ENCODE results near the gene GPX3.

The GPX3 gene

DNA sequence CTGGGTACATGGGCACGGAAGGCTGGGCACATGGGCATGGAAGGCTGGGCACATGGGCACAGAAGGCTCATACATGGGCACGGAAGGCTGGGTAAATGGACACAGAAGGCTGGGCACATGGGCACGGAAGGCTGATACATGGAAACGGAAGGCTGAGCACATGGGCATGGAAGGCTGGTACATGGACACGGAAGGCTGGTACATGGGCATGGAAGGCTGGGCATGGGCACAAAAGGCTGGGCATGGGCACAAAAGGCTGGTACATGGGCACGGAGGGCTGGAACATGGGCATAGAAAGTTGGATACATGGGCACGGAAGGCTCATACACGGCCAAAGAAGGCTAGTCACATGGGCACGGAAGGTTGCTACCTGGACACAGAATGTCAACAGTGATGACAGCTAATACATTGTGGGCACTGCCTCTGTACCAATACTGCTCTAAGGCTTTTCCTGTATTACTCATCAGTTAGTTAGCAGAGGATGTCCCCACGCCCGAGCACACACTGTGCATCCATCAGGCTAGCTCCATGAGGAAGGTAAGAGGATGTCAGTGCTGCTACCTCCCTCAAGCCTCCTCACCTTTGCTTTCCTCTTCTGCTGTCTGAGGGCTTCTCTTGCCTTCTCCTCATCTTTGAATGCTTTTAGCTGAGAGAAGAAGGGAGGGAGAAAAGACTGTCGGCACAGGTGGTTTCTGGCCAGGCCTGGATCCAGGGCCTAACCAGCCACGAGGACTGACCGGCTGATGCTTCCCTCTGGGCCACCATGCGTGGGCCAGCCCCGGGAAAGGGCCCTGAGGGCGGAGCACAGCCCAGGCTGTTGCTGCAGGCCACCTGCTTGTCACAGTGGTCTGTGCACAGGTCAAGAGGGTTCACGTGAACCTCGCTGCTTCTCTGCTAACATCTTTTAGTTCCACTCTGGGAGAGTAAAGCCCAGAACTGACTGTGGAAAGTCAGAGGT is 14.3 kb downstream of the GPX3 start:
- DNase-seq, result no peak

DNA sequence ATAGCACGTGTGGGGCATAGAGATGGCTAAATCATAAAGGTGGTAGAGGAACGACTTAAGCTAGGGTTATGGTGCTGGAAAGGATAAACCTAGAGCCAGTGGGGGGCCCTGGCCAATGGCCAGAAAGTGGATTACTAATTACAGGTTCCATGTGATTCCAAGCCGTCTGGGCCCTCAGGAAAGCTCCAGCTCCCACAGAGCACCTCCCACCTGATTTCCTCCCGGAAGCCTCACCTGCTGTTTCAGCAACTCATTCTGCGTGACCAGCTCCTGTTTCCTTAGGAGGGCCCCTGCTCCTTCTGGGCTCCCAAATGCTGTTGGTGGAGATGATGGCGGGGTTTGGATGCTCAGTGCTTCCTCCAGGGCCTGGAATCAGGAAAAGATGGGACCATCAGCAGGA is 16.2 kb downstream of the GPX3 start:
- DNase-seq, result no peak

DNA sequence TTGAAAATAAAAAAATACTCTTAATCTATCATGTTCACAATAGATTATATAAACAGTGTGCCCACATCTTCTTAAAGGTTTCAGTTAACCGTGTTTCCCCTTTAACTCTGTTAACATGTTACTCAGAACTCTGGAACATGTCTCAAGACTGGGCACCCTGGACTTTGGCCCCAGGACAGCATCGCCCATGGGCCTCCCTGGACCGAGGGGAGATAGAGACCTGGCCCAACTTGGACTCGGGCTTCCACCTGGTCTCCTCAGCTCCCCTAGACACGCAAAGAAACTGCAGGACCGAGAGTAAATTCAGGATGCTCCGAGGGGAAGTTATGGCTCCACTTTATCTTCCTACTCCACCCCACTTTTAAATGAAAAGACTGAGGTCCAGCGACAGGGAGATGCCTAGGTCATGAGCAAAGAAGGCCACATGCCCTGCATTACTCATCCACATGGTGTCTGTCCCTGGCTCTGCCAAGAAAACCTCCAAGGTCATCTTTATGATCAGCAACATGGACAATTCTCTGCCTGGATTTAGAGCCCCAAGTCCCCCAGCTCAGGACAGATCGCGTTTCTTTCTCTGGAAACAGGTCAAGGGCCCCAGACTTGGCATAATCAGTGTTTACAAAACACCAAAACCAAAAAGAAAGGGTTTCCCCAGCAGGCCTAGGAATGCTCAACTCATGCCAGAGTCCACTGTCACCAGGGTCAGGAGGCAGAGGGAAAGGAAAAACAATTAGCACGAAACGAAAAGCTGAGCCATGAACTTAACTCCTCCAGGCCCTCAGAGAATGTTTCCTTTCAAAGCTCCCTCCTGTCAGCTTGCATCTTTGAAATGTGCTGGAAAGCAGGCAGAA is 17.4 kb downstream of the GPX3 start:
- DNase-seq, result no peak

DNA sequence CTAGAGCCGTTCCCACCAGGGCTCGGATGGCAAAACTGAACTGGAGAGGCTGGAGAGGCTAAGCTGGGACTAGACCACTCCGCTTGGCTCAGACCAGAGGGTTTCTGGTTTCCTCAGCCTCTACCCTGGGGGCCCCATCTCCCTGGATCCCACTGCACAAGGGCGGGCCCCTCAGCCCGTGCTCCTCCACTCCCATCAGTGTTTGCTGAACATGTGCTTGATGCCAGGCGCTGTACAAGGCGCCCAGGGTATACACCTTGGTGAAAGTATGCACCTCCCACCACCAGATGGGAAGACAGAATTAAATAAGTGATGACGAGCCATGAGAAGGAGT is 18.0 kb downstream of the GPX3 start:
- no peak for DNase-seq

DNA sequence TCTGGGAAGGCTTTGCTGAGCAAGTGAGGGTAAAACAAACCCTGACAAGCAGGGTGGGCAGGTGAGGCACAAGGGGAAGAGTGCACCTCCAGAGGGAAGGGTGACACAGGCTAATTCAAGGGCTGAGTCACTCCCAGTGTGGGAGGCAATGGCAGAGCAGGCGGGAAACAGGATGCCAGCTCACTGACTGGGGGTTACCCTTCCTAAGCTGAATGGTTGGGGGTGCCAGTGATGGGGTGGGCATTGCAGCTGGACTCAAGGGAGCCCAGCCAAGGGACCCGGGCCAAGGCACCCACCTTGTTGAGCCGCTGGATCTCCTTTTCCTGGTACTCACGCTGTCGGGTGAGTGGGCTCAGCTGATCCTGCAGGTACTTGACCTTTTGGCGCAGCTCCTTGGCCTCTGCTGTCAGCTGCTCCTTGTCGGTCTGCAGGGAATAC is 18.4 kb downstream of the GPX3 start:
- no peak for DNase-seq

DNA sequence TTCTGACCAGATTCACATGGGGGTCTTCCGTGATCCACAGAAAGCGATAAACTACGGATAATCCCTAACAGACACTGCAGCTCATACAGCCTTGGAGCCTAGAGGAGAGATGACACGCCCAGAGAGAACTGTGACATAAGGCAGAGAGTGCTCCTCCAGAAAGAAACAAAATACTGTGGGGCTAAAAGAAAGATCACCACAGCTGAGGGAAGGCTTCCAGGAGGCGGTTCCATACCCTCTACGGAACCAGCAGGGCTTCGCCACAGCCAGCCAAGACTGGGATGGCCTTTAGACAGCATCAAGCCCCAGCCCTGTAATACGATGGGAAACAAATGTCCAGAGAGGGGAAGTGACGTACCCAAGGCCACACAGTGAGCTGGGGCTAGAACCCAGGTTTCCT is 19.3 kb downstream of the GPX3 start:
- no peak for DNase-seq

DNA sequence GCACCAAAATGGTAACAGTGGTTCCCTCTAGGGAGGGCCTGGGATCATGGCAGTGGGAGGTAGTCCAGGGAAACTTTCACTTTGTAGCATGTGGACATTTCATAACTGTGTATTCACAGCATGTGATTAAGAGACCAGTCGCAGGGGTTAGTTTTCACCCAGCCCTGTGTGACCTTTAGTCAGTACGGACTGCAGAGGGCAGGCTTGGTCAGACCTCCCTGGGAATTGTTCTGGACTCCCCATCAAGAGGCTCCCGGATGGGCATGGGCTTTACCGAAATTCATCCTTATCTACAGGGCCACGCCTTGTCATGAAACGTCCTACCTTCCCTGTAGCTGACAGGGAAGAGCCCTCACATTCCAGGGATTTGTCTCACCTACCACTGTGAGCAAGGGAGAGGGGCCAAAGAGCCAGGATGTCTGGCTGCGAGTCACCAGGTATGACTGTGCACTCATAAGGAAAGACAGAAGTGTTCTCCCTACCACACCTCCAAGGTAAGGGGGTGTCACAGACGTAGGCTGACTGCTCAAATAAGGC is 19.9 kb downstream of the GPX3 start:
- DNase-seq, result no peak

DNA sequence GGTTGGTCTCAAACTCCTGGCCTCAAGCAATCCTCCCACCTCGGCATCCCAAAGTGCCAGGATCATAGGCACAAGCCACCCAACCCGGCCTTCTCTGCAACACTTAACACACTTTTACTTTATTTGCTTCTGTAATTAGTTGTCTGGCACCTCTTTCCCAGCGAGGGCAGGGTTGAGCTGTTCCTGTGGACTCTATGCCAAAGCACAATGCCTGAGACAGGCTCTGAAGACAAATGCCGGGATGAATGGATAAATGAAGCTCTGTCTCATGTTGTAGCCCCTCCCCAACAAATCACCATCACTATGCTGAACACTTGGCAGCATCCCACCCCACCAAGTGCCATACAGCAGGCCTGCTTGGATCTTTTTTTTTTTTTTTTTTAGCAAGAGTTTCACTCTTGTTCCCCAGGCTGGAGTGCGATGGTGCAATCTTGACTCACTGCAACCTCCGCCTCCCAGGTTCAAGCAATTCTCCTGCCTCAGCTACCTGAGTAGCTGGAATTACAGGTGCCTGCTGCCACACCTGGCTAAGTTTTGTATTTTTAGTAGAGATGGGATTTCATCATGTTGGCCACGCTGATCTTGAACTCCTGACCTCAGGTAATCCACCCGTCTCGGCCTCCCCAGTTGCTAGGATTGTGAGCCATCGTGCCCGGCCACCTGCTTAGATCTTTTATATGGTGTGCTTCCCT is 21.3 kb downstream of the GPX3 start:
- DNase-seq, result no peak

DNA sequence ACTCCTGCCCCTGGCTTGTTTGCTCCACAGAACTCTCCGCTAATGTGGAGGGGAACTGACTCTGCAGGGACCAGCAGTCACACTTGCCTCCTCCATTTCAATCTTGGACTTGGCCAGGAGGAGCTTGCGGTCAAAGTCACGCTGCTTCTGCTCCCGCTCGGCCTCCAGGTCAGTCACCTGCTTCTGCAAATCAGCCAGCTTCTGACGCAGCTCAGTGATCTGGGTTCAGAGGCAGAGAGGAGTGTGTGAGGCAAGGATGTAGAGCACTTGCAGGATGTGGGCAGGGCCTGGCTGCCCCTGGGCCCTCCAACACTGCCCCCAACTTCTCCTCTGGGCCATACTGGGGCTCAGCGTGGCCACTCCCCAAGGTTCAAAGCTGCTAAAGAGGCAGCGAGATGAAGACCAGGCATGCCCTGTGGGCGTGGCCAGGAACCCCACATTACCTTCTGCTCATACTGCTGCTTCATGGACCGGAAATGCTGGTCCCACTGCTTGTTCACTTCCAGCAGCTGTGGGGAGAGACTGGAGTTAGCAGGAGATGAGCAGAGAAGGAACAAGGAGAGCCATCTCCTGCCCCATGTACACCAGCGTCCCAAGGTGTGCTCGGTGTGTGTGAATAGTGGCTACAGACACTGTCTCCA is 22.2 kb downstream of the GPX3 start:
- DNase-seq, result no peak

DNA sequence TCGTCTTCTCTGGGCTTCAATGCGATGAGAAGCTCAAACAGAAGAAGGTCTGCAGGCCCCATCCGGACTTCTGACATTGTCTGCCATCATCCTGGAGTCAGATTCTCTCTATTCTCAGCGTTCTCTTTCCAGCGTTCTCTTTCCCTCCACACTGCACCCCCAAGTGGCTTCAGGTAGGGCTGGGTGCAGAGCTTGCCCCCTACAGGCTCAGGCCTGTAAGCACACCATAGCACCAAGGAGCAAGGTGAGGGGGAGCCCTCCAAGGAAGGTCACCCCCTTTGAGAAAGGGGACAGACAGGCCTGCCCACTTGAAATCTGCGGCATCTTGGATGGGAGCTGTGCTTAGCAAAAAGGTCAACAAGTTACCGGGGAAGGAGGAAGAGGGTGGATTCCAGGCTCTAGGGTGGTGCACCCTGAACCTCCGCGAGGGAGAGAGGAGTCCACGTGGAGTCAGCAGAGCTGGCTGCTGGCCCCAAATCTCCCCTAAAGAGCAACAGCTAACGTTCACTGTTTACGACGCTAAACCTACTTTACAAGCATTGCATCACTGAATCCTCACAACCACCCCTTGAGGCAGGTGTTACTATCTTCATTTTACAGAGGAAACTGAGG is 27.5 kb downstream of the GPX3 start:
- DNase-seq, result no peak

DNA sequence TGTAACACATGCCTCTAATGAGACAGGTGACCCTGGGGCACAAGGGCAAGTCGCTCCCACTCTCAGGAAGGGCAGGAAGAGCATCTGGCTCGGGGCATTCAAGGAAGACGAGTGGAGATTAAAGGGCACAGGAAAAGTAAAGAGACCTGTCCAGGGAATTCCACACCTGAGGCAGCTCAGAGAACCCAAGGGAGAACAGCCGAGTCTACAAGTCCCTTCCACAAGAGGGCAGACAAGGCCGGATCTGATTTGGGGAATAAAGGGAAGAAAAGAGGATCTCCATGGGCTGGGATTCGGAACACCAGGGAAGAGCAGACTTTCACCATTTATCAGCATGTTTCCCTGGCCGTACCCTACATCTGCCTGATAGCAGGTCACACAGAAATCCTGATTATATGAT is 28.1 kb downstream of the GPX3 start:
- DNase-seq, result no peak

DNA sequence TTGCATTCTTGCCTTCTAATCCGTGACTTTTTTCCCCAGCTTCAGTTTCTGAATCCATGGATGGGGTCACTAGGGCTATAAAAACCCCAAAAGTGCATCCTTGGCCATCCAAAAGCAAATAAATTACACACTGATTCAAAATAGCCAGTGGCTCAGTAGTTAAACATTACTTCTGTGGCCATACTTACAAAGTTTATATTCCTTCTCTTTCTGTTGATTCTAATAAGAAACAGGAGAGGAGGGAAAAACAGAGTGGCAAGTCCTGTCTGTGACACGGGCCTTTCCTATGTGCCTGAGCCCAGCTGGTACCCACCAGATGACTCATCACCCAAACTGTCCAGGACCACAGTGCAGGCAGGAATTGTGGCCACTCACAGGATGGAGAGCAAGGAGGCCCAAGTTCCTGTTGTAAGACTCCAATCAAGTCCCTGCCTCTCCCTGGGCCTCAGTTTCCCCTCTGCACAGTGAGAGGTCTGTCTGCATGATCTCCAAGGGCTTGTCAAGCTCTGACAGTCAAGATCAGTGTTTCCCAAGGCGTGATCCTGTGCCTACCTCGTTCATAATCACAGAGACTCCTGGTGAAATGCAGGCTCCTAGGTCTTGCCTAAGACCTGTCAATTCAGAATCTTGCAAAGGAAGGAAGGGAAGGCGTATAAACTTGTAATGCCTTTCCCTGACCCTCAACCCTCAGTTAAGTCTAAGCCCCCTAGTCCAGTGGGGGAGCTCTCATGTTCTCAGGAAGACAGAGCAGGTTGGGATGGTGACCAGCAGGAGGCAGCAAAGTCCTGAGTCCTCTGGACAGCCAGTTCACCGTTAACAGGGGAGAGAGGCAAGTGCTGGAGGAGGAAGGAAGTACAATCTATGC is 30.9 kb downstream of the GPX3 start:
- no peak for DNase-seq

DNA sequence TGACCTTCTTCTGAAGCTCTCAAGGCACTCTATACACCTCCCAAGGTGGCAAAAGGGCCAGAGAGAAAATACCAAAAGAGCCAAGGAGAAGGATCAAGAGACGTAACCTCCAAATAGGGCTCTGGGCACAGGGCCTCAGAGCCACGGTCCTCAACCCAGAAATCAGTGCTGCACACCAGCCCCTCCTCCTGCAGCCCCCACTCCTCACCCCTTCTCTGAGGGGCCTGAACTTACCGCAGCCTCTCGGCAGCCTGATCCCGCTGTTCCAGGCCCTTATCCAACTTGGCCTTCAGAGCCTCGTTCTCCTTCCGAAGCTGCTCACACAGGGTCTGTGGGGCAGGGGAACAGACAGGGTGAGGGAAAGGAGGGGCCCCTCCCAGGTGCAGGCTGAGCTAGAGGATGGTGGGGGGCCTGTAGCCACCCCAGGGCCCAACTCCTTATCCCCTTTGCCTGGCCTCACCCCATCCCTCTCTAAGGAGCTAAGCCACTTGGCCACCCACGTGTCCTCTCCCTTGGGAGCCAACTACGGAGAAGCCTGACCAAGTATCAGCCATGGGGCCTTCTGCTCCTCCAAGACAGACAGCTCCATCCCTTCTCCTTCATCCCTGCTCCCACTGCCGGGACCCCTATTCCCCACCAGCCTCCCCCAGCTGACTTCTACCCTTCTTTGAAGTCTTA is 31.7 kb downstream of the GPX3 start:
- no peak for DNase-seq

DNA sequence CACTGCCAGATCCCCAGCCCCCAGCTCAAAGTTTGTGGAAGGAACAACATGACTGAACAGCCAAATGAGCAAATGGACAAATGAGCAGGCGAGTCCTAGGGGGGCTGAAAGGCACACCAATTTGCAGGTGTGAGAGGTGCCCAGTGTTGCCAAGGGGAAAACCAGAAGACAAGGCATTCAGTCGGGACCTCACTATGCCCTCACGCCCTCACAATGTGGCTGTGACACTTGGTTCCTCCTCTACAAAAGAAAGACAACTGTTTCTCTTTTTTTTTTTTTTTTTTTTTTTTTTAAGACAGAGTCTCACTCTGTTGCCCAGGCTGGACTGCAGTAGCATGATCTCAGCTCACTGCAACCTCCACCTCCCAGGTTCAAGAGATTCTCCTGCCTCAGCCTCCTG is 32.4 kb downstream of the GPX3 start:
- DNase-seq, result no peak

DNA sequence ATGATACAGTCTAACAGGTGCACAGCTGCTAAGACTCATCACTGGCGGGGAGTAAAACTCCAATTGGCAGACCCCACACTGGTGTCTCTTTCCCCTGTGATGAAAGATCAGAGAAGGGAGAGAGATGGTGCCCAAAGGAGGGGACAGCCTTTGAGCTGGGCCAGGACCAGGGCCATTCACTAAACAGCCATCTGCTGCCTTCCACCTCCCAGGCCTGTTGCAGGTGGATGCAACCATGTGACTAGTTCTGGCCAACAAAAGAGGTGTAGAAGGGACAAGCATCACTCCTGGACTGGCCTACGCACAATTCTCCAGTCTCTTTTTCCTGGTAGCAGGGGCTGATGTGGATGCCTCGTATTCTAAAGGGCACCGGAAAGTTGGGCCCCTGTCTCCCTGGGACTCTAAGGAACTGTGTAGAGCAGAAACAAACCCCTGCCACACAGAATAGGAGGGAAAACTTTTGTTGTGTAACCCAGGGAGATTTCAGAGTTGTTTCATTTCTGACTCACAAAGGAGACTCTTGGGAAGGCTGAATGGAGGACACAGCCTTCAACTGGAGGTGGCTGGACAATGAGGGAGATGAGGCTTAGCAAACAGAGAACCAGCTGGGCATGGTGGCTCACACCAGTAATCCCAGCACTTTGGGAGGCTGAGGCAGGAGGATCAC is 33.5 kb downstream of the GPX3 start:
- DNase-seq, result no peak

DNA sequence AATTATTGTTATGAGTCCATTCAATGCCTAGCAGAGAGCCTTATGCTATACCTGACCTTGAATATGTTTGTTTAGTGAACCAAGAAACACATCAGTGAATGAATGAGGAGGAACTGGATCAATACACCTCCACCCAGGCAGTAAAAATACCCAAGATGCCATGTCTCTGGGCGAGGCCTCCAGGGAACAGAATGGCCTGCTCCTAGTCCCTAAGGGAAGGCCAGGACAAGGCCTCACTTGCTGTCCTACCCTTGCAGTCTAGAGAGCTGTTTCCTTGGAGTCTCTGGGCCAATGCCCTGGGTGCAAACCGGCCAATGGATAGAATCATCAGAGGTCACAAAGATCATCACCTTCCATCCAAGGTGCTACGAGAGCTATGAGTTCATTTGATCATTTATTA is 34.3 kb downstream of the GPX3 start:
- DNase-seq, result no peak

DNA sequence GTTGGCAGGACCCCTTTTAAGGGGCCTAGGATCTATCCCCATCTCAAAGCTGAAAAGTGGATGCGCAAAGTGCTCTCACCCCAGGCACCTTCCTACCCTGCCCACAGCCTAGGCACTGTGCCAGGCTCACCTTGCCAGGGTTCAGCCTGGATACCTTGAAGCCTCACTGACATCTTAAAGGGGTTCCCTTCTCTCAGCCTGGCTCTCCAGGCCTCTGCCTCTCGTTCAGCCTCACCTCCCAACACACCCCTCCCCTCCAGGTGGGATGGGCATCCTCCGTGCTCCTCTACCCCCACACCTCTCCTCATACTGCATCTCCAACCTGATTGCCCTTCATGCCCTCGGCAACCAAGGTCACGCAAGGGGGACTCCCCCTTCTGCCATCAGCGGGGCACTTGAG is 34.9 kb downstream of the GPX3 start:
- DNase-seq, result no peak

DNA sequence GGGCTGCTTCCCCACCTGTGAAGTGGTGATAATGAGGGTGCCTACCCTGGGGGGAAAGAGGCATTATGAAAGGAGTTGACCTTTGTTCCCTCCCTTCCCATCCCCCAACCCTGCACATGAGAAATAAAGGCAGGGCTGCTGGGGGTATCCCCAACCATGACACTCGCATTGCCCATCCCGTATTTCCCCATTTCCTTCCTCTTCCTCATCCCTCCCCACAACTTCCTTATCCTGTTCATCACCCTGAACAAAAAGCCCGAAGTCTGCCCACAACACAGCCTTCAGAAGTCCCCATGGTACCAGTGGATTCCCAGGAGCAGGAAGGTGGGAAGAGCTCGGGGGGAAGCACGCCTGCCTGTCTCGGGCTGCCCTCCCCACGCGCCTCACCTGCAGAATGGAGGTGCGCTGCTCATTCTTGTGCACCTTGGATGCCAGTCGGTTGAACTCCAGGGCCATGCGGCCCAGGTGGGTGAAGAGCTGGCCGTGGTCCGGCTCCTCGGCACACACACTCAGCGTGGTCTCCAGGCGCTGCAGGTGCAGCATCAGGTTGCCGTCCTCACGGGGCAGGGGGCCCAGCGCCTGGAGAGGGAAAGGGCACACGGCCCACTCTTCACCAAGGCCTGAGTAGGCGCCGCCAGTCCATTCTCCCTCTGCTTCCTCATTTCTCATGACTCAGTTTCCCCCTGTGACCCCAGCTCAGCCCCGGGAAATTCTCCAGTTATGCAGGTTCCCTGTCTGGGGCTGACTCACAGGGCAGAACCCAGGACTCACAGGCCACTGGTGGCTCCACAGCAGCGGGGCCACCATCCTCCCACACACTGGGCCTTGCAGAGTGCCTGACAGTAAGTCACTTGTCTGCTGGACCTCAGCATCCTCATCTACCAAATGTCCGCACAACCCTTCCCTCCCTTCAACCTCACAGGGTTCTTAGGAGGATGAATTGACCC is 36.3 kb downstream of the GPX3 start:
- no peak for DNase-seq

DNA sequence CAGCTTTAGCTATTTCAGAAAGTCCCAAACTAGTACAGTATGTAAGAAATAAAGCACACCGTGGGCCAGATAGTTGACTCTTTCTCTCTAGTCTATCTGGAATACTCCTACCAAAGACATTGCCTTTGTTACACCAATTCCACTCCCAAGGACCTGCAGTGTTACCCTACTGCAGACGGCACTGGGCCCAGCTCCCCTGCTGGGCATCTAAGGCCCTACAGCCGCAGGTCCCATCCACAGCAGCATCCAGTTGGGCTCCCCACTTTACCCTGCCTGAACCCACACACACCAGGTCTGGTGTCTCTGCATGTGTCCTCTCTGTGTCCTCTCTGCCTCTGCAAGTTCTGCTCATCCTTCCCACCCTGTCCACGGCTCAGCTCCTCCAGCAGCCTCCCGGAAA is 37.9 kb downstream of the GPX3 start:
- no peak for DNase-seq
